Coronary artery (tissue), 2 donors: ENCODE results near the gene SHROOM3.

ENCODE experiments used
- DNase-seq: peaks from one replicate; pipeline ENCODE4 v3.0.0-alpha.2; 2017; ENCODE audit warnings: low spot score
- H3K27ac ChIP-seq, 2 donors: fragments of 200-600 bp; sonication (generic); one replicate each; pipeline ENCODE4 v1.5.1; 2016 to 2019
- H3K4me3 ChIP-seq: fragments of 200-600 bp; sonication (generic); 2 replicates; pipeline ENCODE4 v1.5.1; 2016; ENCODE audit warnings: mild to moderate bottlenecking, moderate library complexity
- TF ChIP-seq, protein P1 (sequence below): fragments of 200-600 bp; sonication (generic); IDR thresholded peaks from one replicate; pipeline ENCODE4 v1.5.1; 2019; ENCODE audit warnings: antibody characterized with exemption

The SHROOM3 gene

GRCh38 chr4:76523593-76523992 is 88.6 kb downstream of the SHROOM3 start:
- TF ChIP-seq, protein P1, sequence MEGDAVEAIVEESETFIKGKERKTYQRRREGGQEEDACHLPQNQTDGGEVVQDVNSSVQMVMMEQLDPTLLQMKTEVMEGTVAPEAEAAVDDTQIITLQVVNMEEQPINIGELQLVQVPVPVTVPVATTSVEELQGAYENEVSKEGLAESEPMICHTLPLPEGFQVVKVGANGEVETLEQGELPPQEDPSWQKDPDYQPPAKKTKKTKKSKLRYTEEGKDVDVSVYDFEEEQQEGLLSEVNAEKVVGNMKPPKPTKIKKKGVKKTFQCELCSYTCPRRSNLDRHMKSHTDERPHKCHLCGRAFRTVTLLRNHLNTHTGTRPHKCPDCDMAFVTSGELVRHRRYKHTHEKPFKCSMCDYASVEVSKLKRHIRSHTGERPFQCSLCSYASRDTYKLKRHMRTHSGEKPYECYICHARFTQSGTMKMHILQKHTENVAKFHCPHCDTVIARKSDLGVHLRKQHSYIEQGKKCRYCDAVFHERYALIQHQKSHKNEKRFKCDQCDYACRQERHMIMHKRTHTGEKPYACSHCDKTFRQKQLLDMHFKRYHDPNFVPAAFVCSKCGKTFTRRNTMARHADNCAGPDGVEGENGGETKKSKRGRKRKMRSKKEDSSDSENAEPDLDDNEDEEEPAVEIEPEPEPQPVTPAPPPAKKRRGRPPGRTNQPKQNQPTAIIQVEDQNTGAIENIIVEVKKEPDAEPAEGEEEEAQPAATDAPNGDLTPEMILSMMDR, result no peak
- H3K27ac ChIP-seq, result no peak overlapping the region
- H3K4me3 ChIP-seq, result no peak overlapping the region
- DNase-seq, result no peak

- no peak for DNase-seq
- Histone ChIP-seq H3K27ac (peak overlapping the region in 1 of 2 donors; percentile 64), H3K4me3 (no peak overlapping the region)
- TF ChIP-seq, protein P1, result no peak
Measured at GRCh38 chr4:76525751-76526150, 90.7 kb downstream of the SHROOM3 start.

GRCh38 chr4:76526585-76526990 is 91.6 kb downstream of the SHROOM3 start:
- H3K27ac ChIP-seq, result peak overlapping the region; percentile 27 to 64
- TF ChIP-seq, protein P1, result no peak
- DNase-seq, result no peak
- peak overlapping the region; percentile 26 for H3K4me3 ChIP-seq

DNA sequence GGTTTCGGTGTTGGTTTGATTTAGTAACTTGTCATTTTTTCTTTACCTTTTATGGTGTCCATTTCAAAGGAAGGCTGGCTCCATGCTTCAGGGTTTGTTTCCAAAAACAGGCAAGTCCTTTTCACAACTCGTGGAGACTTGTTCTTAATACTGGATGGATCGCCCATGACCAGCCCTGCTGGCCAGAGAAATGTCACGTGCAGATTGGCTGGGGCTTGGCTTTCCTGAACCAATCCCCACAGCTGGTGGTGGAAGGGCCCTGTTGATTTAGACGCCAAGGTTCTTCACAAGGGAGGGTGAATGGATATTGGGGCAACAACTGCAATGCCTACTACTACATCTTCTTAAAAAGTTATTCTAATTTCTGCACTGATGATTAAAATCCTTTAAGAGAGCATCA is 92.6 kb downstream of the SHROOM3 start:
- H3K4me3 ChIP-seq, result no peak overlapping the region
- TF ChIP-seq, protein P1, result no peak
- no peak overlapping the region for H3K27ac ChIP-seq
- no peak for DNase-seq

- Histone ChIP-seq H3K27ac (no peak overlapping the region), H3K4me3 (no peak overlapping the region)
- TF ChIP-seq, protein P1, result no peak
- no peak for DNase-seq
Measured at GRCh38 chr4:76531597-76531996, 96.6 kb downstream of the SHROOM3 start.

DNA sequence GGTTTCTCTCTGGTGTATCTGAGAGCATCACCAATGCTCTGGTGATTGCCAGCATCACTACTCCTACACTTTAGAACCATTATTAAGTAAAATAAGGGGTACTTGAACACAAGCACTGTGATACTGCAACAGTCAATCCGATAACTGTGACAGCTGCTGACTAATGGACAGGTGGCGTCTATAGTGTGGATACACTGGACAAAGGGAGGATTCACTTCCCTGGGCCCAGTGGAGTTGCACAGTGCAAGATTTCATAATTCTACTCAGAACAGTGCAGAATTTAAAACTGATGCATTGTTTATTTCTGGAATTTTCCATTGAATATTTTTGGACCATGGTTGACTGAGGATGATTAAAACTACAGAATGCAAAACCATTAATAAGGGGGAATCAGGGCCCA is 97.8 kb downstream of the SHROOM3 start:
- Histone ChIP-seq H3K4me3 (no peak overlapping the region), H3K27ac (no peak overlapping the region)
- no peak for DNase-seq
- TF ChIP-seq, protein P1, result no peak

DNA sequence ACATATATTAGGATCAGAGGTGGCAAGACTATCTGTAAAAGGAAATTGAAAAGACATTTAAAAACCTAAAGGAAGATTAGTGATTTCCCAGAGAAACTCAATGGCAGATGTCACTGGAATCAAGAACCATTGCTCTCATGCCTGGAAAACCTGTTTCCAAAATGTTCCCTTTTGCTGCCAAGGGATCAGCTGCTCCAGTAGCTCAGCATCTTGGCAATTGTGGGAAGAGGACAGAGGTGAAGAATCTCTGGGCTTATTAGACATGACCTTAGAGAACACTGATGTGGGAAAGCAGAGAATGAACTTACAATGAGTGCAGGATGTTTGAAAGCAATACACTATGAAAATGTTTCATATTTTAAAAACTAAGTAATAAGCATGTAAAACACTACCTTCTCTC is 98.3 kb downstream of the SHROOM3 start:
- TF ChIP-seq, protein P1, result no peak
- no peak for DNase-seq
- no peak overlapping the region for H3K27ac ChIP-seq
- H3K4me3 ChIP-seq, result no peak overlapping the region
